OCI-LY7 (cell line): ENCODE results near the gene SPPL2B.

Source experiments
- EZH2phosphoT487 ChIP-seq: fragments of 200-600 bp; sonication (generic); IDR thresholded peaks from 2 replicates; pipeline ENCODE4 v1.6.1; 2018; ENCODE audit warnings: low read depth, borderline replicate concordance, mild to moderate bottlenecking, mixed run types, antibody characterized with exemption, low read length, moderate library complexity, mixed read lengths
- TF ChIP-seq, protein P1 (sequence below): fragments of 200-600 bp; sonication (generic); conservative IDR thresholded peaks from 2 replicates; pipeline ENCODE4 v1.5.1; 2014; ENCODE audit warnings: mild to moderate bottlenecking, antibody characterized with exemption, low read length, moderate library complexity, mixed read lengths

DNA sequence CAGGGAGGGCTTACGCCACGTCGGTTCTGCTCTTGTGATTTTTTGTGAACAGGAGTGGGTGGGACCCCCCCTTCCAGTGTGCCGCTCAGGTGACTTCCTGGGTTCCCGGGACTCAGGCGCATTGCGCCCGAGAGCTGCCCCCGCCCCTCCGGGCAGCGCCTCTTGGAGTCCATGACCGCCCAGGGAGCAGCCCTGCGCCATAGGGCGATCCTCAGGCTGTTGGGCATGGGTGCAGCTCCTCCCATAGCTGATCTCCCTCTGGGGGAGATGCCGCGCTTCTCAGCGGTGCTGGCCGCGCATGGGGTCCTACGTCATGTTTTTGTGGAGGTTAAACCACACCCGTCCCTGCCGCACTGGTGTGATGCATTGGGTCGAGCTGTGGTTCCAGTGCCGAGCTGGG is 23.6 kb downstream of the SPPL2B start:
- TF ChIP-seq, protein P1, sequence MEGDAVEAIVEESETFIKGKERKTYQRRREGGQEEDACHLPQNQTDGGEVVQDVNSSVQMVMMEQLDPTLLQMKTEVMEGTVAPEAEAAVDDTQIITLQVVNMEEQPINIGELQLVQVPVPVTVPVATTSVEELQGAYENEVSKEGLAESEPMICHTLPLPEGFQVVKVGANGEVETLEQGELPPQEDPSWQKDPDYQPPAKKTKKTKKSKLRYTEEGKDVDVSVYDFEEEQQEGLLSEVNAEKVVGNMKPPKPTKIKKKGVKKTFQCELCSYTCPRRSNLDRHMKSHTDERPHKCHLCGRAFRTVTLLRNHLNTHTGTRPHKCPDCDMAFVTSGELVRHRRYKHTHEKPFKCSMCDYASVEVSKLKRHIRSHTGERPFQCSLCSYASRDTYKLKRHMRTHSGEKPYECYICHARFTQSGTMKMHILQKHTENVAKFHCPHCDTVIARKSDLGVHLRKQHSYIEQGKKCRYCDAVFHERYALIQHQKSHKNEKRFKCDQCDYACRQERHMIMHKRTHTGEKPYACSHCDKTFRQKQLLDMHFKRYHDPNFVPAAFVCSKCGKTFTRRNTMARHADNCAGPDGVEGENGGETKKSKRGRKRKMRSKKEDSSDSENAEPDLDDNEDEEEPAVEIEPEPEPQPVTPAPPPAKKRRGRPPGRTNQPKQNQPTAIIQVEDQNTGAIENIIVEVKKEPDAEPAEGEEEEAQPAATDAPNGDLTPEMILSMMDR = no peak
- no peak for TF ChIP-seq EZH2phosphoT487
